Measurements from ENCODE around the gene ZDHHC8. TPM values are rescaled to one million over a fixed set of nuclear protein-coding genes. Genes with fewer than 3 reads are reported as not detected.

Gene ZDHHC8
- total RNA-seq, 1 donor from 2014 or later = 88.0 TPM

DNA sequence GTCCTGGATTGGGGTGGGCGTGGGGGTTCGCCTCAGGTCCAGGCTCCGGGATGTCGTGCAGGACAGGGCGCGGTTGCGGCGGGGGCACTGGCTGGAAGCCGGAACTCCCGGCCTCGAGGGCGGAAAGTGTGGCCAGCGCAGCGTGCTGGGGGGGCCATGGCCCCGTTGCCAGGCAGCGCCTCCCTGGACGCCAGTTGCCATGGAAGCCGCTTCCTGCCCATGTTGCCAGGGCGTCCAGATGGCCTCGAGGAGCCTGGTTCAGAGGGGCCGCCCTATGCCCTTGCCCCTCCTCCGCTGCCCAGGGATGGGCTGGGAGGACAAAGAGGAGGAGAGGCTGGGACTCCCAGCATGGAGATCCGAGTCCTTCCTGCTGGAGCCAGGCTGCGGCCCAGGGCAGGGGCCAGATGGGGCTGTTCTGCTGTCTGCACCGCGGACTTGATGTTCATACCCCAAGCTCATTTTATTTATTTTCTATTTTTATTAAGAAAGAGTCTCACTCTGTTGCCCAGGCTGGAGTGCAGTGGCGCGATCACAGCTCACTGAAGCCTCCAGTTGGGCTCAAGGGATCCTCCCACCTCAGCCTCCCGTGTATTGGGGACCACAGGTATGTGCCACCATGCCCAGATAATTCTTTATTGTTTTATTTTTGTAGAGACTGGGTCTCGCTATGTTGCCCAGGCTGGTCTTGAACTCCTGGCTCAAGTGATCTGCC lies 23.9 kb downstream of the ZDHHC8 start:
- Histone ChIP-seq H3K27ac (no peak overlapping the region), H3K27me3 (no peaks in the 10 kb centered on the region), H3K36me3 (no peaks in the 10 kb centered on the region), H3K4me3 (peak overlapping the region; percentile 16), H3K9me3 (no peaks in the 10 kb centered on the region), H3K4me1 (no peaks in the 10 kb centered on the region)
- no peak for TF ChIP-seq CTCF (IDR thresholded peaks at IDR 0.05)
- ATAC-seq (peak; percentile 51), DNase-seq (no peak)
- intact Hi-C loops (cut with DNase I) = loop anchor here (5.0 kb wide), 1 partner anchor 132 kb away; no protein-coding TSS in a partner anchor

DNA sequence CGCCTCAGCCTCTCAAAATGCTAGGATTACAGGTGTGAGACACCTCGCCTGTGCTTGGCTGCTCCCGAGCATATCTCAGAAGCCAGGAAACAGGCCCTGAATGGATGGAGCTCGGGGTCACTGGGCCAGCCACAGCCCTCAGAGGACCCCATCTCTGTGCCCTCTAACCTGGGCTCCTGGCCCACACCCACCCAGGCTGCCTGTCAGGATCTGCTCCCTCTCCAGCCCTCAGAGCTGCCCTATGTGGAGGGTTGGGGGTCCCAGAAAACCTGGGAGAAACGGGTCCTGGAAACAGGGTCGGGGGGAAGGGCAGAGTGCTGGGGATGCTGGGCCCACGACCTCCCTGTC lies 24.4 kb downstream of the ZDHHC8 start:
- DNase-seq (no peak), ATAC-seq (no peak)
- TF ChIP-seq CTCF (IDR thresholded peaks at IDR 0.05) = no peak
- no peaks in the 10 kb centered on the region for H3K36me3 ChIP-seq
- H3K27ac ChIP-seq = no peak overlapping the region
- H3K9me3 ChIP-seq = no peaks in the 10 kb centered on the region
- H3K4me1 ChIP-seq = no peaks in the 10 kb centered on the region
- intact Hi-C loops (cut with DNase I) = loop anchor here (5.0 kb wide), 1 partner anchor 131 kb away; no protein-coding TSS in a partner anchor
- no peak overlapping the region for H3K4me3 ChIP-seq
- H3K27me3 ChIP-seq = no peaks in the 10 kb centered on the region

DNA sequence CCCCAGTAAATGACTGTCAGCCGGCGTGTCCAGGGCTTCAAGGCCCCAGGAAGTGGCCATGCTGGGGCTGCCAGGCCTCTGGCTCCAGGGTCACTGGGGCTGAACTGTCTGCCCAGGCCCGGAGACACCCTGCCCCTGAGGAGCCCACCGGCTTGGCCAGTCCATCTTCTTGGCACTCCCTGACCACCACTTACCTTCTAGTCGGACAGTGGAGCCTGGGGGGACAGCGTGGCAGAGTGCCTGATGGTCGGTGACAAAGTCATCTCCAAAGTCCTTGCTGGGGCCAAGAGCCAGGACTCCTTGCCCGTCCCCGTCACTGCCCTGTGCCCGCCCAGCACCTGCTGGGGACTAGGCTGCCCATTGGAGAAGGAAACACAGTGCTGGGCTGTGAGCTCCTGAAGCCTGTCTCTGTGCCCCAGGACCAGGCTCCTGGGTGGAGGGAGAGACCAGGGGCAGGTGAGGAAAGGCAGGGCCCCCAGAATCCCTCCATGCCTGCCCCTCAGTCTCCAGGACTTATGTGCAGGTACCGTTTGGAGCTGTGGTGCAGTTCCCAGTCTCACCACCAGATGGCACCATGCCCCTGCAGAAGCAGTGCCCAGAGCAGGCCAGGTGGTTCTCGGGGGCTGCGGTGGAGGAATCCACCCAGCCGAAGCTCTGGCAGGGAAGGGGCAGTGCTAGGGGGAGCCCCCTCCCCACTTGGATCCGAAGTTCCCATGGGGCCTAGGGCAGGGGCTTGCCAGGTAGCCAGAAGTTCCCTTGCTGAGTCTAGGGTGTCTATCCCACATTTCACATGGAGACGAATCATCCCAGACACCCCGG lies 25.2 kb downstream of the ZDHHC8 start:
- no peaks in the 10 kb centered on the region for H3K27me3 ChIP-seq
- TF ChIP-seq CTCF (IDR thresholded peaks at IDR 0.05) = peak; percentile 99
- intact Hi-C loops (cut with DNase I) = loop anchor here (5.0 kb wide), 1 partner anchor 130 kb away; no protein-coding TSS in a partner anchor
- no peaks in the 10 kb centered on the region for H3K36me3 ChIP-seq
- H3K27ac ChIP-seq = no peak overlapping the region
- H3K9me3 ChIP-seq = no peaks in the 10 kb centered on the region
- no peaks in the 10 kb centered on the region for H3K4me1 ChIP-seq
- ATAC-seq (peak; percentile 84), DNase-seq (peak; percentile 89)
- no peak overlapping the region for H3K4me3 ChIP-seq

GRCh38 chr22:20157430-20158183 lies 26.0 kb downstream of the ZDHHC8 start:
- H3K27ac ChIP-seq = no peak overlapping the region
- ATAC-seq = no peak
- no peaks in the 10 kb centered on the region for H3K9me3 ChIP-seq
- intact Hi-C loops (cut with DNase I) = loop anchor here (5.0 kb wide), 1 partner anchor 130 kb away; no protein-coding TSS in a partner anchor
- no peak for TF ChIP-seq CTCF (IDR thresholded peaks at IDR 0.05)
- no peak overlapping the region for H3K4me3 ChIP-seq
- no peaks in the 10 kb centered on the region for H3K4me1 ChIP-seq
- no peaks in the 10 kb centered on the region for H3K27me3 ChIP-seq
- no peak for DNase-seq
- H3K36me3 ChIP-seq = no peaks in the 10 kb centered on the region

GRCh38 chr22:20158391-20159036 lies 26.9 kb downstream of the ZDHHC8 start:
- no peak for TF ChIP-seq CTCF (IDR thresholded peaks at IDR 0.05)
- no peak for DNase-seq

More at GRCh38 chr22:20158391-20159036, 26.9 kb downstream of the ZDHHC8 start:
- no peak for ATAC-seq
- H3K4me3 ChIP-seq = no peak overlapping the region
- H3K36me3 ChIP-seq = no peaks in the 10 kb centered on the region
- no peak overlapping the region for H3K27ac ChIP-seq
- intact Hi-C loops (cut with DNase I) = loop anchor here (5.0 kb wide), 1 partner anchor 129 kb away; no protein-coding TSS in a partner anchor
- no peaks in the 10 kb centered on the region for H3K4me1 ChIP-seq
- H3K9me3 ChIP-seq = no peaks in the 10 kb centered on the region
- H3K27me3 ChIP-seq = no peaks in the 10 kb centered on the region

Measured in upper lobe of right lung (tissue), 1 donor.